GM23338 (cell line): Measurements from ENCODE around the gene SPATA45. TPM values are rescaled to one million over a fixed set of nuclear protein-coding genes. Genes with fewer than 3 reads are reported as not detected.

Experiments
- ATAC-seq: fragments of 200-7000 bp; cut with Tn5 transposase; 3 replicates; pipeline ENCODE4 v1.9.1; 2020
- DNase-seq: peaks from one replicate; pipeline ENCODE4 v3.0.0-alpha.2; 2015; ENCODE audit warnings: low spot score
- H2AFZ ChIP-seq: fragments of 200-600 bp; sonication (generic); 2 replicates; pipeline ENCODE4 v1.8.0; 2016; ENCODE audit warnings: antibody characterized with exemption, mild to moderate bottlenecking, moderate library complexity
- H3F3A ChIP-seq: fragments of 200-600 bp; sonication (generic); replicated peaks from 2 replicates; pipeline ENCODE4 v1.8.0; 2017; ENCODE audit warnings: antibody characterized with exemption, mixed run types, low read depth
- H3K27ac ChIP-seq: fragments of 200-600 bp; sonication (generic); 2 replicates; pipeline ENCODE4 v1.6.1; 2016; ENCODE audit warnings: low read depth
- H3K27me3 ChIP-seq: fragments of 200-600 bp; sonication (generic); 2 replicates; pipeline ENCODE4 v1.8.0; 2016; ENCODE audit warnings: mild to moderate bottlenecking, mixed run types, moderate library complexity; ENCODE audit not compliant: insufficient read depth
- H3K36me3 ChIP-seq: fragments of 200-600 bp; sonication (generic); 2 replicates; pipeline ENCODE4 v1.8.0; 2016; ENCODE audit warnings: mild to moderate bottlenecking; ENCODE audit not compliant: insufficient read depth
- H3K4me1 ChIP-seq: fragments of 200-600 bp; sonication (generic); 2 replicates; pipeline ENCODE4 v1.8.0; 2016; ENCODE audit warnings: mild to moderate bottlenecking, moderate library complexity; ENCODE audit not compliant: insufficient read depth
- H3K4me2 ChIP-seq: fragments of 200-600 bp; sonication (generic); 2 replicates; pipeline ENCODE4 v1.7.1; 2017; ENCODE audit warnings: mixed run types
- H3K4me3 ChIP-seq: fragments of 200-600 bp; sonication (generic); 2 replicates; pipeline ENCODE4 v1.6.1; 2016; ENCODE audit warnings: mixed run types
- H3K79me2 ChIP-seq: fragments of 200-600 bp; sonication (generic); replicated peaks from 2 replicates; pipeline ENCODE4 v1.8.0; 2017; ENCODE audit warnings: mild to moderate bottlenecking; ENCODE audit not compliant: insufficient read depth
- H3K9me2 ChIP-seq: fragments of 200-600 bp; sonication (generic); 2 replicates; pipeline ENCODE4 v1.8.0; 2017; ENCODE audit not compliant: insufficient read depth
- H4K20me1 ChIP-seq: fragments of 200-600 bp; sonication (generic); replicated peaks from 2 replicates; pipeline ENCODE4 v1.8.0; 2017; ENCODE audit warnings: mild to moderate bottlenecking; ENCODE audit not compliant: insufficient read depth
- H3K27ac Mint-ChIP-seq: 2 replicates; pipeline ENCODE4 v1.8.0; 2020; ENCODE audit warnings: inconsistent platforms, mild to moderate bottlenecking, moderate library complexity, mixed read lengths
- H3K27me3 Mint-ChIP-seq: 3 replicates; pipeline ENCODE4 v1.8.0; 2022; ENCODE audit warnings: low read depth, mild to moderate bottlenecking, moderate library complexity, mixed read lengths, inconsistent platforms; ENCODE audit not compliant: insufficient read depth, poor library complexity
- H3K36me3 Mint-ChIP-seq: 3 replicates; pipeline ENCODE4 v1.8.0; 2021; ENCODE audit warnings: low read depth, mild to moderate bottlenecking, inconsistent platforms, moderate library complexity, mixed read lengths
- H3K4me1 Mint-ChIP-seq: 3 replicates; pipeline ENCODE4 v1.8.0; 2020; ENCODE audit warnings: mild to moderate bottlenecking, inconsistent platforms, mixed read lengths
- H3K4me3 Mint-ChIP-seq: 3 replicates; pipeline ENCODE4 v1.8.0; 2021; ENCODE audit warnings: moderate library complexity, mild to moderate bottlenecking, inconsistent platforms, mixed read lengths
- H3K9me3 Mint-ChIP-seq: 3 replicates; pipeline ENCODE4 v1.8.0; 2020; ENCODE audit warnings: moderate library complexity, mild to moderate bottlenecking, inconsistent platforms, mixed read lengths
- CREB1 ChIP-seq: fragments of 250-450 bp; sonication (Bioruptor Pico); IDR thresholded peaks from 2 replicates; pipeline ENCODE4 v1.5.0; 2020; ENCODE audit warnings: low read depth, mild to moderate bottlenecking, moderate library complexity
- EZH2 ChIP-seq: fragments of 200-600 bp; sonication (generic); IDR thresholded peaks from one replicate; pipeline ENCODE4 v1.8.0; 2017; ENCODE audit warnings: antibody characterized with exemption, mild to moderate bottlenecking, low read depth; ENCODE audit not compliant: unreplicated experiment
- EZH2phosphoT487 ChIP-seq: fragments of 200-600 bp; sonication (generic); IDR thresholded peaks from one replicate; pipeline ENCODE4 v1.8.1; 2018; ENCODE audit warnings: antibody characterized with exemption; ENCODE audit not compliant: unreplicated experiment
- JUNB ChIP-seq: IDR thresholded peaks from one replicate; pipeline ENCODE4 v1.6.1; 2016; ENCODE audit warnings: antibody characterized with exemption; ENCODE audit not compliant: unreplicated experiment
- polyA plus RNA-seq: library from polyadenylated mRNA; unstranded; fragments of >200 nt; fragmentation: Nextera tagmentation; extraction: Ambion mirVana; gene quantifications from 2 replicates; pipeline ENCODE4 v1.2.1, GENCODE V29; 2016
- total RNA-seq: library from RNA; depleted of rRNA; stranded (reverse); fragments of >200 nt; shearing (Covaris generic); gene quantifications from 2 replicates; pipeline ENCODE4 v1.2.3, GENCODE V29; 2014
- TF ChIP-seq, protein P1 (sequence below), 2 experiments: fragments of 200-600 bp in 1 of 2; sonication (generic) in 1 of 2; conservative IDR thresholded peaks; 2 replicates each; pipeline versions ENCODE4 v1.5.1 to v1.6.1; 2016 to 2017; ENCODE audit warnings: antibody characterized with exemption in 2 of 2, low read depth in 2 of 2, mild to moderate bottlenecking in 2 of 2, moderate library complexity in 1 of 2

The SPATA45 gene
- total and polyA plus RNA-seq, 2 experiments from 2014 or later = not detected

DNA sequence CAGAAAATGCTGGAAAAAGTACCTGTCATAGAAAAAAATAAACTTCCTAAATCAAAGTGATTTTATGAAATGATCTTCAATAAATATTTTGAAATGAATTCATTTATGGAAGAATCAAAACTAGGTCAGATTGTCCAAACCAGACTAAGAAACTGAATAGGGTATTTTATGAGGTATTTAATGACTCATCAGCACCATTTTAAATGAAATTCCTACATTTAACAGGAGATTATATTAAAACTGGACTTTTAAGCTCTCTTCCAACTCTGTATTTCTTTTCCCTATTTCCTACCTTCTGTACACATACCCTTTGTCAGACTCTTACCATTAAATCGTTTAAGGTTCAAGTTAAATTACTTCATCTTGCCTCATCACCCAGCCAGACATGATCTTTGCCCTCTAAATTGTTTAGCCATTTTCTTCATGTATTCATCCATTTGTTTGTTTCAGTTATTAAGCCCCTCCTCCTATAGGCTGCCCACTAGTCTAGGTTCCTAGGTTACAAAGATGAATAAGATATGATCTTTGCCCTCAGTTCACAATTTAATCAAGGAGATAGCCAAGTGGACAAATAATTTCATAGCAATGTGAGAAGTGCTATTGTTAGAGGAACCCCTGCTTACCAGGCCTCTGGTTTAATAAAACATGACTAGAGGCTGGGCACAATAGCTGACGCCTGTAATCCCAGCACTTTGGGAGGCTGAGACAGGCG is 30.7 kb downstream of the SPATA45 start:
- Mint-ChIP-seq H3K9me3 (no peaks in the 10 kb centered on the region), H3K4me3 (no peak overlapping the region), H3K36me3 (no peaks in the 10 kb centered on the region), H3K27ac (no peak overlapping the region), H3K4me1 (peaks cover 15% of the 10 kb centered on the region; the same call in 2 of the 3 replicates), H3K27me3 (no peaks in the 10 kb centered on the region)
- H3K36me3 ChIP-seq = no peaks in the 10 kb centered on the region
- no peaks in the 10 kb centered on the region for H3F3A ChIP-seq
- no peaks in the 10 kb centered on the region for H3K27me3 ChIP-seq
- no peaks in the 10 kb centered on the region for H4K20me1 ChIP-seq
- no peak overlapping the region for H3K4me3 ChIP-seq
- ATAC-seq = no peak
- TF ChIP-seq EZH2 (no peak), CREB1 (CRISPR knock-in tag) (no peak), JUNB (no peak), EZH2phosphoT487 (no peak)
- TF ChIP-seq, protein P1, sequence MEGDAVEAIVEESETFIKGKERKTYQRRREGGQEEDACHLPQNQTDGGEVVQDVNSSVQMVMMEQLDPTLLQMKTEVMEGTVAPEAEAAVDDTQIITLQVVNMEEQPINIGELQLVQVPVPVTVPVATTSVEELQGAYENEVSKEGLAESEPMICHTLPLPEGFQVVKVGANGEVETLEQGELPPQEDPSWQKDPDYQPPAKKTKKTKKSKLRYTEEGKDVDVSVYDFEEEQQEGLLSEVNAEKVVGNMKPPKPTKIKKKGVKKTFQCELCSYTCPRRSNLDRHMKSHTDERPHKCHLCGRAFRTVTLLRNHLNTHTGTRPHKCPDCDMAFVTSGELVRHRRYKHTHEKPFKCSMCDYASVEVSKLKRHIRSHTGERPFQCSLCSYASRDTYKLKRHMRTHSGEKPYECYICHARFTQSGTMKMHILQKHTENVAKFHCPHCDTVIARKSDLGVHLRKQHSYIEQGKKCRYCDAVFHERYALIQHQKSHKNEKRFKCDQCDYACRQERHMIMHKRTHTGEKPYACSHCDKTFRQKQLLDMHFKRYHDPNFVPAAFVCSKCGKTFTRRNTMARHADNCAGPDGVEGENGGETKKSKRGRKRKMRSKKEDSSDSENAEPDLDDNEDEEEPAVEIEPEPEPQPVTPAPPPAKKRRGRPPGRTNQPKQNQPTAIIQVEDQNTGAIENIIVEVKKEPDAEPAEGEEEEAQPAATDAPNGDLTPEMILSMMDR (conservative IDR thresholded peaks at IDR 0.05; ENCODE audit: low read depth in 2 of 2) = no peak
- no peaks in the 10 kb centered on the region for H3K9me2 ChIP-seq
- DNase-seq = no peak
- no peak overlapping the region for H2AFZ ChIP-seq
- peaks cover 17% of the 10 kb centered on the region; the same call in 1 of the 2 replicates for H3K4me1 ChIP-seq
- no peaks in the 10 kb centered on the region for H3K79me2 ChIP-seq
- H3K4me2 ChIP-seq = no peak overlapping the region
- H3K27ac ChIP-seq = no peak overlapping the region

DNA sequence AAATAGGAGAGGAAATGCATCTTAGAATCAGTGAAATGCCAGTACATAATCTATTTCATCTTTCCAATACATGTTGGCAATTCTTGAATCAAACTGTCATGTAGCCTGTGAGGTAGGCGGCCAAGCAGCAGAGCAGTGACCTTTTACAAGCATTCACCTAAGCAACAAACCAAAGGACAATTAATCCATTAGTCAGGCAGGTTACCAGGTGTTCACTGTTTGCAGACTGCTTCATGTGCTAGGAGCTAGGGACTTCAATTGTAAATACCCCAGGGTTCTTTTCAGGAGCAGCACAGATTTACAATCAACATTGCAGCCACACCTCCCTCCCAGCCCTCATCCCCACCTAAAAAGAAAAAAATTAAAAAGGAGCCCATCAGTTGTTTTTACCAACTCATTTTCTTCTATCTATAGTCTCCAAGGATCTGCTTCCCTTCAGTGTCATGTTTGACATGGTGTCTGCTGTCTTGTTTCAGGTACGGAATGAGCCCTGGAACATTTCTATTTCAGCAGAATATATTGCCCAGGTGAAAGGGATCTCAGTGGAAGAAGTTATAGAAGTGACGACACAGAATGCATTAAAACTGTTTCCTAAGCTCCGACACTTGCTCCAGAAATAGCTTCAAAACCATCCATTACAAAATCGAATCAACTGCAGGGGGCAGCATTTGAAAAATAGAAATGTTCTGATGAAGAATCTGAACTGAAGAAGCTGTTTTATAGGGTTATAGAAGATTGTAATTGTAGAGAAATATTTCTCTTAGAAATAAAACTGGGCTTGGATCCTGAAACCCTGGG is 32.7 kb downstream of the SPATA45 start:
- Histone ChIP-seq H3K27ac (0 out of 2 replicates have a peak overlapping the region, but pooled peaks have one; percentile 1), H4K20me1 (no peaks in the 10 kb centered on the region), H3K4me3 (no peak overlapping the region), H2AFZ (no peak overlapping the region), H3K4me1 (peaks cover 16% of the 10 kb centered on the region; the same call in 1 of the 2 replicates), H3K36me3 (no peaks in the 10 kb centered on the region), H3K79me2 (no peaks in the 10 kb centered on the region), H3F3A (no peaks in the 10 kb centered on the region), H3K4me2 (no peak overlapping the region), H3K27me3 (no peaks in the 10 kb centered on the region), H3K9me2 (no peaks in the 10 kb centered on the region)
- ATAC-seq = peak; percentile 68
- DNase-seq = peak; percentile 34
- no peaks in the 10 kb centered on the region for H3K9me3 Mint-ChIP-seq
- H3K4me1 Mint-ChIP-seq = peaks cover 14% of the 10 kb centered on the region; the same call in 2 of the 3 replicates
- no peak for TF ChIP-seq EZH2
- TF ChIP-seq, protein P1 (conservative IDR thresholded peaks at IDR 0.05; ENCODE audit: low read depth in 2 of 2) = peak; percentile 36 to 57
- no peaks in the 10 kb centered on the region; the same call in 2 of the 3 replicates for H3K36me3 Mint-ChIP-seq
- H3K4me3 Mint-ChIP-seq = no peak overlapping the region
- peak overlapping the region; percentile 70; the same call in 1 of the 2 replicates for H3K27ac Mint-ChIP-seq
- H3K27me3 Mint-ChIP-seq = no peaks in the 10 kb centered on the region
